GM18868 (cell line): ENCODE measurements around the gene PUSL1.

Source experiments
- ATAC-seq: cut with Tn5 transposase; IDR thresholded peaks from one replicate; pipeline ENCODE4 v1.9.1; 2021; ENCODE audit warnings: mild to moderate bottlenecking, moderate library complexity; ENCODE audit not compliant: unreplicated experiment

PUSL1 gene

DNA sequence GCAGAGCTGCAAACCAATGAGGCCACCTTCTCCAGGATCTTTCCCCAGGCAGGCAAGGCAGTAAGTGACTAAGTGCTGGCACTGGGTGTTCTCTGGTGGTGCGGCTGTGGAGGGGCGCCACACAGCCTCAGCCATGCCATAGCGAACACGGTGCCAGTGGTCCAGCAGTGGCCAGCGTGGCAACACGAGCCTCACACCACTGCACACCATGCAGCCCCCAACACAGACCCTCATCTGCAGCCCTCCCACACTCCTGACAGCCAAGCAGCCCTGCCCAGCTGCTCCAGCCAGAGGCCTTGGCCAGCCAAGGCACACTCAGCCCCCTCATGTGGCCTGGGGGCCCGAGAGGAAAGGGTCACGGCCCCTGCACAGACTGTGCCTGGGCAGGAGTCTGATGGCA is 13.1 kb downstream of the PUSL1 start:
- ATAC-seq: no peak

DNA sequence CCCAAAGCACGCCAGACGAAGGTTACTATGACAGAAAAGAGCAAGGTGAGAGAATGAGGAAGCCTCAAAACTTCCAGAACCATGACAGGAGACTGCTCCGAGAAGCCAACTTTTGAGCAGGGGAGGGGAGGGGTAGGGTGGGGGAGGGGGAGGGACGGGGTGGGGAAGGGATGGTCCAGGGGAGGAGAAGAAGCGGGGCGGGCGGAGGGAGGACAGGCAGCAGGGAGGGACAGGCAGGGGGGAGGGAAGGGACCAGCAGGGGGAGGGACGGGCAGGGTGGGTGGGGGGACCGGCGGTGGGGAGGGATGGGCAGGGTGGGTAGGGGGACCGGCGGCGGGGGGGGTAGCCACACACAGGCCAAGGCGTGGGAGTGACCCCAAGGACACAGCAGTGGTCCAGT is 14.0 kb downstream of the PUSL1 start:
- ATAC-seq: no peak

DNA sequence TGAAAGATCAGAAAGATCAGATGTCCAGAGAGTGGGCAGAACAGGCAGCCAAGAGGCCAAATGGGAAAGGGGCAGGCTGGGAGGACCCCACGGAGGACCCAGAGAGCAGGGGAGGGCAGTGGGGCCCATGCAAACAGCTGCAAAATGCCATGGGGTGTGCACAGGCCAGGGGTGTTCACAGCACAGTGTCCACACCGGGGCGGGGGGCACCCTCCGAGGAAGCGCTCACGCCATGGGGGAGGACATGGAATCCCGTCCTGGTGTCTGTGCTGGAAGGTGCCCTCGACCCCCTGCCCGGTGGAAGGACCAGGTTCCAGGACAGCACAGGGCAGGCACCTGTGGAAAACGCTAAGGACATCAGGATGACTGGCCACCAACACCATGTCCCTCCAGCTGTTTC is 14.6 kb downstream of the PUSL1 start:
- no peak for ATAC-seq

DNA sequence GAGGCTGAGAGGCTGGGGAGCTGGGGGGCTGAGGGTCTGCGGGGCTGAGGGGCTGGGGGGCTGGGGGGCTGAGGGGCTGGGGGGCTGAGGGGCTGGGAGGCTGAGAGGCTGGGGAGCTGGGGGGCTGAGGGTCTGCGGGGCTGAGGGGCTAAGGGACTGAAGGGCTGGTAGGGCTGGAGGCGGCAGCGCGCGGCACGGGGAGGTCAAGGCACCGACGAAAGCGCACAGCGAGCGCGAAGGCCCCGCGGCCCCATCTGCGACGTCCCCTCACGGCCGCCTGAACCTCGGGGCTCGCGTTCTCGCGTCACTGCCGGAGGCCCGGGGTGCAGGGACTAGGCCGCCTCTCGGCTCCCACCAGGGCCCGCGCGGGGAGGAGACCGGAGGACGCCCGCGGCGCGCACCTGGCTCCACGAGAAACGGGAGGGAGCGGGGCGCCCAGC is 15.7 kb downstream of the PUSL1 start:
- ATAC-seq: peak; percentile 25

DNA sequence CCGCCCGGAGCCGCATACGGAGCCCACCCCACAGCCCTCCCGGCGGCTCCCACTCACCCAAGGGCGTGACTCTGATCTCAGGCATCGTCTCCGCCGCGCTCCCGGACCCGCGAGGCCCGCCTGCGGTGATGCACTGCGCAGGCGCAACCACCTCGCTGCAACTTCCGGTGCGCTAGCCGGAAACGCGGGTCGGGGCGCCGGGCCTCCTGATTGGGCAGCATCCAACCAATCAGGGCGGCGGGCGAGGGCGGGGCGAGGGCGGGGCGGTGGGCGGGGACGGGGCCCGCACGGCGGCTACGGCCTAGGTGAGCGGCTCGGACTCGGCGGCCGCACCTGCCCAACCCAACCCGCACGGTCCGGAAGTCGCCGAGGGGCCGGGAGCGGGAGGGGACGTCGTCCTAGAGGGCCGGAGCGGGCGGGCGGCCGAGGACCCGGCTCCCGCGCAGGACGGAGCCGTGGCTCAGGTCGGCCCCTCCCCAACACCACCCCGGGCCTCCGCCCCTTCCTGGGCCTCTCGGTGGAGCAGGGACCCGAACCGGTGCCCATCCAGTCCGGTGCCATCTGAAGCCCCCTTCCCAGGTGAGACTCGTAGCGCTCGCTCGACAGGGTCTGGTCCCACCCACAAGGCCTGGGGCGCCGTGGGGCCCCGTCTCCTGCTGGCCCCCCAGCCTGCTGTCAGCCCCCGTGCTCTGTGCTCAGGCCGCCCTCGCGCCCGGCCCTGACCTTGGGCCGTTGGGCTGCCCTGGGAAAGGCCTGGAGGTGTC is 16.3 kb downstream of the PUSL1 start, which contains the start of the genes CPTP and INTS11:
CPTP (plus strand) TSS at position 279 of the 764 bp plus-strand sequence. CDS start 2,109 bp downstream, outside the sequence.
INTS11 (minus strand) TSS at position 137 of the 764 bp plus-strand sequence; CDS start at position 85, 52 bp downstream.
- ATAC-seq: peak; percentile 81

DNA sequence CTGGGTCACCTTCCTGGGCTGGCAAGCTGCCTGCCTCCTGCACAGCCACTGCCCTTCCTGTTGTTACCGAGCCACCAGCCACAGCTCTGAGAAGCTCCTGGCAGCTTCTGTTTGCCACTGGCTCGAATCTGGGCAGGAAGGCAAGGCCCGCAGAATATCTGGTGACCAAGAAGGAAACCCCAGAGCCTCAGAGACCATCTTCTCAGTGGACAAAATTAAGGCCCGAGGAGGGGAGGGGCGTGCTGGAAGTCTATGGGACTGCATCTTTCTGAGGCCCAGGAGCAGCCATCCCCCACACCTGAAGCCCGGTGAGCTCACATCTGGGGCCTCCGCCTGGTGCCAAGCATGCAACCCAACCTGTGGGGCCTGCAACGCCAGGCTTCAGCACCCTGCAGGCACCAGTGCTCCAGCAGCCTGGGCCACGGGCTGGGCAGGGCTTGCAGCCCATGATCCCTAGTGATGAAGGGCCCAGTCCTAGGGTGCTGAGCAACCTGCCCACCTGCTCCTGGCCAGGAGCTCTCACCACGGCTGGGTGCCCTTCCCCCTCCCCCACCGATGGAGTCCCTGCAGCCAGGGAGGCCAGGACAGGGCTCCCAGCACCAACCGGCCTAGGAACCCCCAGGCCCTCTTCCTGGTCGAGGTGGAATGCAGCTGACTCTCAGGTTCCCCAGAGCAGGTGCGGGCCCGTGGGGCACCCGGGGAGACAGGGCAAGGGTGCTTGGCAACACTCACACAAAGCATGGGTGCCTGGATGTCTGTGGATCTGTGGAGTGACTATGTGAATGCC is 17.1 kb downstream of the PUSL1 start:
- no peak for ATAC-seq

DNA sequence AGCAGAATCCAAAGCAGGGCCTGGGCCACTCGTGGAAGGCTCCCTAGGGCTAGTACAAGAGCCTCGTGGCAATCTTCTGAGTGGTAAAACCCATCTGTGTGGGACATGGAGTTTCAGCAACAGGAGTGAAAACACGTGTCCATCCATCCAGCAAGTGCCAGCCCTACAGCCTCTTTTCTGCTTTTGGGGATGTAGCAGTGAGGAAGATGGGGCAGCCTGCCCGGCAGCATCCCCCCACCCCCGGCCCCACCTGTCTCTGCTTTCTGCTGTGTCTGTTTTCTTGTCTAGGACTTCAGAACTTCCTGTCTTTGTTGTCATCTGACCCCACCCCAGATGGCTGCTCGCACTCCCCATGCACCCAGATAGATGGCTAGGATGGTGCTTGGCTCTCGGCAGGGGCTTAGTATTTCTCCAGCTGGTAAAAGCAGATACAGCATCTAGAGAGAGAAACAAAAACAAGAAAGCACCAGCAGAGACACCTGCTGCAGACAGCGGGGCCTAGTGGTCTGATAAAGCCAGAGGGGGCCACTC is 17.7 kb downstream of the PUSL1 start:
- no peak for ATAC-seq

DNA sequence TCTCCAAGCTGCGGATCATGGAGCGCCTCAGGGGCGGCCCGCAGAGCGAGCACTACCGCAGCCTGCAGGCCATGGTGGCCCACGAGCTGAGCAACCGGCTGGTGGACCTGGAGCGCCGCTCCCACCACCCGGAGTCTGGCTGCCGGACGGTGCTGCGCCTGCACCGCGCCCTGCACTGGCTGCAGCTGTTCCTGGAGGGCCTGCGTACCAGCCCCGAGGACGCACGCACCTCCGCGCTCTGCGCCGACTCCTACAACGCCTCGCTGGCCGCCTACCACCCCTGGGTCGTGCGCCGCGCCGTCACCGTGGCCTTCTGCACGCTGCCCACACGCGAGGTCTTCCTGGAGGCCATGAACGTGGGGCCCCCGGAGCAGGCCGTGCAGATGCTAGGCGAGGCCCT is 18.9 kb downstream of the PUSL1 start:
- no peak for ATAC-seq

DNA sequence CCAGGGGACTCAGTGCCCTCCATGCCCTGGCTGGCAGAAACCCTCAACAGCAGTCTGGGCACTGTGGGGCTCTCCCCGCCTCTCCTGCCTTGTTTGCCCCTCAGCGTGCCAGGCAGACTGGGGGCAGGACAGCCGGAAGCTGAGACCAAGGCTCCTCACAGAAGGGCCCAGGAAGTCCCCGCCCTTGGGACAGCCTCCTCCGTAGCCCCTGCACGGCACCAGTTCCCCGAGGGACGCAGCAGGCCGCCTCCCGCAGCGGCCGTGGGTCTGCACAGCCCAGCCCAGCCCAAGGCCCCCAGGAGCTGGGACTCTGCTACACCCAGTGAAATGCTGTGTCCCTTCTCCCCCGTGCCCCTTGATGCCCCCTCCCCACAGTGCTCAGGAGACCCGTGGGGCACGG is 19.9 kb downstream of the PUSL1 start:
- ATAC-seq: no peak

DNA sequence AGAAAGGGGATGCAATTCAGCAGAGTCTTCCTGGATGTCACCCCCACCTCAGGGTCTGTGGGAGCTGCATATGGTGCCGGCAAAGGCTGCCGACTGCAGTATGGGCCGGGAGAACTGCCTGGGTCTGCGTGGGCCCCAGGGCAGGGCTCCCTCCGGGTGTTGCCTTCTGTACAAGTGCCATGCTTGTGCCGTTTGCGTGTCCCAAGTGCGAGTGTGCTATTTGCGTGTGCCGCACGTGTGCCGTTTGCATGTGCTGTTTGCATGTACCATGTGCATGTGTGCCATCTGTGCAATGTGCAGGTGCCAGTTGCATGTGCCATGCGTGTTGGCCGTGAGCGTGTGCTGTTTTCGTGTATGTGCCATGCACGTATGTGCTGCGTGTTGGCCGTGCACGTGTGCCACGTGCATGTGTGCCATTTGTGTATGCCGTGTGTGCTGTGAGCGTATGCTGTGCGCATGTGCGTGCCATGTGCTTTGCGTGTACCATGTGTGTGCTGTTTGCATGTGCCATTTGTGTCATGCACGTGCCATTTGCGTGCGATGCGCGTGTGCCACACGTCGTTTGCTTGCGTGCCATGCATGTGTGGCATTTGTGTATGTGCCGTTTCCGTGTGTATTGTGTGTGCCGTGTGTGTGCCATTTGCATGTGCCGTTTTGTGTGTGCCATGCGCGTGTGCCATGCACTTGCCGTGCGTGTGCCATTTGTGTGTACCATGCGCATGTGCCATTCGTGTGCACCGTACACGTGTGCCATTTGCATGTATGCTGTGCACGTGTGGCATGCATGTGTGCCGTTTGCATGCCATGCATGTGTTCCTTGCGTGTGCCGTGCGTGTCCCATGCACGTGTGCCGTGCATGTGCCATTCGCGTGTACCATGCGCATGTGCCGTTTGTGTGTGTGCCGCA is 21.2 kb downstream of the PUSL1 start:
- ATAC-seq: no peak

DNA sequence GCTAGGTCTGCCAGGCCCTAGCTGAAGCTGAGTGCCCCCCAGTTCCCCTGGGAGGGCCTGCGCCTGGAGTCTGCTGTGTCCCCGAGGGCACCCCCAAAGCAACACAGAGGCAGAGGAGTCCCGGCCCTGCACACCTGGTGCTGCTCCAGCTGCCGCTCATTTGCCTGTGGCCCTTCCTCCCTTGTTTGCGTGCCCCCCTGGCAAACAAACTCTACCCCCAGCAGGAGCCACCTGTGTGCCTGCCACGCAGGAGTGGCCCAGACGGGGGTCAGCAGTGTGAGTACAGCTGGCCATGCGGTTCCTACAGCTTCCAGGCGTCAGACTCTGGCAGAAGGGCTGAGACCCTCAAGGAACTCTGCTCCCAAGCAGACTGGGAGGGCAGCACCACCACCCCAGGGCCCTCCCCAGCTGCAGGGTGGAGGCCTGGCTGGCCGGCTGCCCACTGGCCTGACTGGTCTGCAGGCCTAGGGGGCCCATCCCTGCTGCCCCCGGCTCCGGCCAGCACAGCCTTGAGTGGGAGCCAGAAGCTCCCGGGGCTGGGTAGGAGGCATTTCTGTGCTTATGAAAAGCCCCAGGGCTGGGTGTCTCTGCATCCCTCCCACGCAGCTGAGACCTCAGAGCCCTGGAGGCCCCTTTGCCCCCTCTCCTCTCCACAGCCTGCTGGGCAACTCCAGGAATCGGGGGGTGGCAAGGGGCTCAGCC is 22.1 kb downstream of the PUSL1 start:
- no peak for ATAC-seq

DNA sequence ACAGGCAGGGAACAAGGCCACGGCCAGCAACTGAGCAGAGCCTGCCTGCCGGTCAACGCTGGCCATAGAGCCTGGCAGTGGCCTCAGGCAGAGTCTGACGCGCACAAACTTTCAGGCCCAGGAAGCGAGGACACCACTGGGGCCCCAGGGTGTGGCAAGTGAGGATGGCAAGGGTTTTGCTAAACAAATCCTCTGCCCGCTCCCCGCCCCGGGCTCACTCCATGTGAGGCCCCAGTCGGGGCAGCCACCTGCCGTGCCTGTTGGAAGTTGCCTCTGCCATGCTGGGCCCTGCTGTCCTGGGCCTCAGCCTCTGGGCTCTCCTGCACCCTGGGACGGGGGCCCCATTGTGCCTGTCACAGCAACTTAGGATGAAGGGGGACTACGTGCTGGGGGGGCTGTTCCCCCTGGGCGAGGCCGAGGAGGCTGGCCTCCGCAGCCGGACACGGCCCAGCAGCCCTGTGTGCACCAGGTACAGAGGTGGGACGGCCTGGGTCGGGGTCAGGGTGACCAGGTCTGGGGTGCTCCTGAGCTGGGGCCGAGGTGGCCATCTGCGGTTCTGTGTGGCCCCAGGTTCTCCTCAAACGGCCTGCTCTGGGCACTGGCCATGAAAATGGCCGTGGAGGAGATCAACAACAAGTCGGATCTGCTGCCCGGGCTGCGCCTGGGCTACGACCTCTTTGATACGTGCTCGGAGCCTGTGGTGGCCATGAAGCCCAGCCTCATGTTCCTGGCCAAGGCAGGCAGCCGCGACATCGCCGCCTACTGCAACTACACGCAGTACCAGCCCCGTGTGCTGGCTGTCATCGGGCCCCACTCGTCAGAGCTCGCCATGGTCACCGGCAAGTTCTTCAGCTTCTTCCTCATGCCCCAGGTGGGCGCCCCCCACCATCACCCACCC is 22.9 kb downstream of the PUSL1 start, which contains the start of gene TAS1R3:
TAS1R3 (plus strand) TSS at position 213 of the 898 bp plus-strand sequence; CDS start at position 279, 66 bp downstream.
- no peak for ATAC-seq

DNA sequence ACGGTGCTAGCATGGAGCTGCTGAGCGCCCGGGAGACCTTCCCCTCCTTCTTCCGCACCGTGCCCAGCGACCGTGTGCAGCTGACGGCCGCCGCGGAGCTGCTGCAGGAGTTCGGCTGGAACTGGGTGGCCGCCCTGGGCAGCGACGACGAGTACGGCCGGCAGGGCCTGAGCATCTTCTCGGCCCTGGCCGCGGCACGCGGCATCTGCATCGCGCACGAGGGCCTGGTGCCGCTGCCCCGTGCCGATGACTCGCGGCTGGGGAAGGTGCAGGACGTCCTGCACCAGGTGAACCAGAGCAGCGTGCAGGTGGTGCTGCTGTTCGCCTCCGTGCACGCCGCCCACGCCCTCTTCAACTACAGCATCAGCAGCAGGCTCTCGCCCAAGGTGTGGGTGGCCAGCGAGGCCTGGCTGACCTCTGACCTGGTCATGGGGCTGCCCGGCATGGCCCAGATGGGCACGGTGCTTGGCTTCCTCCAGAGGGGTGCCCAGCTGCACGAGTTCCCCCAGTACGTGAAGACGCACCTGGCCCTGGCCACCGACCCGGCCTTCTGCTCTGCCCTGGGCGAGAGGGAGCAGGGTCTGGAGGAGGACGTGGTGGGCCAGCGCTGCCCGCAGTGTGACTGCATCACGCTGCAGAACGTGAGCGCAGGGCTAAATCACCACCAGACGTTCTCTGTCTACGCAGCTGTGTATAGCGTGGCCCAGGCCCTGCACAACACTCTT is 23.8 kb downstream of the PUSL1 start:
- no peak for ATAC-seq

DNA sequence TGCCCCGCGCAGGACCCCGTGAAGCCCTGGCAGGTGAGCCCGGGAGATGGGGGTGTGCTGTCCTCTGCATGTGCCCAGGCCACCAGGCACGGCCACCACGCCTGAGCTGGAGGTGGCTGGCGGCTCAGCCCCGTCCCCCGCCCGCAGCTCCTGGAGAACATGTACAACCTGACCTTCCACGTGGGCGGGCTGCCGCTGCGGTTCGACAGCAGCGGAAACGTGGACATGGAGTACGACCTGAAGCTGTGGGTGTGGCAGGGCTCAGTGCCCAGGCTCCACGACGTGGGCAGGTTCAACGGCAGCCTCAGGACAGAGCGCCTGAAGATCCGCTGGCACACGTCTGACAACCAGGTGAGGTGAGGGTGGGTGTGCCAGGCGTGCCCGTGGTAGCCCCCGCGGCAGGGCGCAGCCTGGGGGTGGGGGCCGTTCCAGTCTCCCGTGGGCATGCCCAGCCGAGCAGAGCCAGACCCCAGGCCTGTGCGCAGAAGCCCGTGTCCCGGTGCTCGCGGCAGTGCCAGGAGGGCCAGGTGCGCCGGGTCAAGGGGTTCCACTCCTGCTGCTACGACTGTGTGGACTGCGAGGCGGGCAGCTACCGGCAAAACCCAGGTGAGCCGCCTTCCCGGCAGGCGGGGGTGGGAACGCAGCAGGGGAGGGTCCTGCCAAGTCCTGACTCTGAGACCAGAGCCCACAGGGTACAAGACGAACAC is 24.5 kb downstream of the PUSL1 start:
- no peak for ATAC-seq

DNA sequence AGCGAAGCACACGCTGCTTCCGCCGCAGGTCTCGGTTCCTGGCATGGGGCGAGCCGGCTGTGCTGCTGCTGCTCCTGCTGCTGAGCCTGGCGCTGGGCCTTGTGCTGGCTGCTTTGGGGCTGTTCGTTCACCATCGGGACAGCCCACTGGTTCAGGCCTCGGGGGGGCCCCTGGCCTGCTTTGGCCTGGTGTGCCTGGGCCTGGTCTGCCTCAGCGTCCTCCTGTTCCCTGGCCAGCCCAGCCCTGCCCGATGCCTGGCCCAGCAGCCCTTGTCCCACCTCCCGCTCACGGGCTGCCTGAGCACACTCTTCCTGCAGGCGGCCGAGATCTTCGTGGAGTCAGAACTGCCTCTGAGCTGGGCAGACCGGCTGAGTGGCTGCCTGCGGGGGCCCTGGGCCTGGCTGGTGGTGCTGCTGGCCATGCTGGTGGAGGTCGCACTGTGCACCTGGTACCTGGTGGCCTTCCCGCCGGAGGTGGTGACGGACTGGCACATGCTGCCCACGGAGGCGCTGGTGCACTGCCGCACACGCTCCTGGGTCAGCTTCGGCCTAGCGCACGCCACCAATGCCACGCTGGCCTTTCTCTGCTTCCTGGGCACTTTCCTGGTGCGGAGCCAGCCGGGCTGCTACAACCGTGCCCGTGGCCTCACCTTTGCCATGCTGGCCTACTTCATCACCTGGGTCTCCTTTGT is 25.3 kb downstream of the PUSL1 start:
- no peak for ATAC-seq

DNA sequence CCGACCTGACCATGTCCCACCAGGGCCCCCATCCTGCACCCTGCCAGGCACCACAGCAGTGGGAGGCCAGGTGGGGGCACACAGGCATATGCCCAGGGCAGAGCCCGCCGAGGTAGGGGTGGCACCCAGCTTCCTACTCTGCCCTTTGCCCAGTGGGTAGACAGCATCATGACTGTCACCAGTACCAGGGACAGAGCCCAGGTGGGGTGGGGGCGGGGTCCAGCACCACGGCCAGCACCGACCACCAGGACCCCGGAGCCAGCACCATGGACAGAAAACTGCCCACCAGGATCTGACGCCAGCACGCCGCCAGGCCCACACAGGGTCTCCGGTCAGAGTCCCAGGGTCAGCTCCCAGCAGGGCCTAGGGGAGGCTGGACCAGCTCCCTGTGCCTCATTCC is 26.4 kb downstream of the PUSL1 start:
- ATAC-seq: no peak

DNA sequence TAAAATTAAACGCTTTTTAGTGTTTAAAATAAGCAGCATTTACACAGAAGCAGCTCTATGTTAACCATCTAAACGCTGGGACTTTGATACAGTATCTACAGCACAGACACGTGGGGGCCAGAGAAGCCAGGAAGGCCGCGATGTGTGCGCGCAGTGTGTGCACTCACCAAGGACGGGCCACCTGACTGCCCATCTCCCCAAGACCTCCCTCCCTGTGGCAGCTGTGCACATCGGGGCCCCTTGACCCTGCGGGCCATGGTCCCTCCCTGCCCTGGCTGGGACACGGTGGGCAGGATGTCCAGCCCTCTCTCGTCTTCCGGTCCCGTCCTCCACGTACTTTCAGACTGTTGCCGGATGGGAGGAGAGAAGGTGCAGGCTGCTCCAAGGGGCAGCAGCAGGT is 26.9 kb downstream of the PUSL1 start:
- ATAC-seq: no peak
